GM23338 (cell line): Measurements from ENCODE around the gene CDV3. TPM values are rescaled to one million over a fixed set of nuclear protein-coding genes. Genes with fewer than 3 reads are reported as not detected.

Source experiments
- ATAC-seq: fragments of 200-7000 bp; cut with Tn5 transposase; 3 replicates; pipeline ENCODE4 v1.9.1; 2020
- DNase-seq: peaks from one replicate; pipeline ENCODE4 v3.0.0-alpha.2; 2015; ENCODE audit warnings: low spot score
- H2AFZ ChIP-seq: fragments of 200-600 bp; sonication (generic); 2 replicates; pipeline ENCODE4 v1.8.0; 2016; ENCODE audit warnings: antibody characterized with exemption, mild to moderate bottlenecking, moderate library complexity
- H3F3A ChIP-seq: fragments of 200-600 bp; sonication (generic); replicated peaks from 2 replicates; pipeline ENCODE4 v1.8.0; 2017; ENCODE audit warnings: antibody characterized with exemption, mixed run types, low read depth
- H3K27ac ChIP-seq: fragments of 200-600 bp; sonication (generic); 2 replicates; pipeline ENCODE4 v1.6.1; 2016; ENCODE audit warnings: low read depth
- H3K27me3 ChIP-seq: fragments of 200-600 bp; sonication (generic); 2 replicates; pipeline ENCODE4 v1.8.0; 2016; ENCODE audit warnings: mild to moderate bottlenecking, mixed run types, moderate library complexity; ENCODE audit not compliant: insufficient read depth
- H3K36me3 ChIP-seq: fragments of 200-600 bp; sonication (generic); 2 replicates; pipeline ENCODE4 v1.8.0; 2016; ENCODE audit warnings: mild to moderate bottlenecking; ENCODE audit not compliant: insufficient read depth
- H3K4me1 ChIP-seq: fragments of 200-600 bp; sonication (generic); 2 replicates; pipeline ENCODE4 v1.8.0; 2016; ENCODE audit warnings: mild to moderate bottlenecking, moderate library complexity; ENCODE audit not compliant: insufficient read depth
- H3K4me2 ChIP-seq: fragments of 200-600 bp; sonication (generic); 2 replicates; pipeline ENCODE4 v1.7.1; 2017; ENCODE audit warnings: mixed run types
- H3K4me3 ChIP-seq: fragments of 200-600 bp; sonication (generic); 2 replicates; pipeline ENCODE4 v1.6.1; 2016; ENCODE audit warnings: mixed run types
- H3K79me2 ChIP-seq: fragments of 200-600 bp; sonication (generic); replicated peaks from 2 replicates; pipeline ENCODE4 v1.8.0; 2017; ENCODE audit warnings: mild to moderate bottlenecking; ENCODE audit not compliant: insufficient read depth
- H3K9me2 ChIP-seq: fragments of 200-600 bp; sonication (generic); 2 replicates; pipeline ENCODE4 v1.8.0; 2017; ENCODE audit not compliant: insufficient read depth
- H4K20me1 ChIP-seq: fragments of 200-600 bp; sonication (generic); replicated peaks from 2 replicates; pipeline ENCODE4 v1.8.0; 2017; ENCODE audit warnings: mild to moderate bottlenecking; ENCODE audit not compliant: insufficient read depth
- H3K27ac Mint-ChIP-seq: 2 replicates; pipeline ENCODE4 v1.8.0; 2020; ENCODE audit warnings: inconsistent platforms, mild to moderate bottlenecking, moderate library complexity, mixed read lengths
- H3K27me3 Mint-ChIP-seq: 3 replicates; pipeline ENCODE4 v1.8.0; 2022; ENCODE audit warnings: low read depth, mild to moderate bottlenecking, moderate library complexity, mixed read lengths, inconsistent platforms; ENCODE audit not compliant: insufficient read depth, poor library complexity
- H3K36me3 Mint-ChIP-seq: 3 replicates; pipeline ENCODE4 v1.8.0; 2021; ENCODE audit warnings: low read depth, mild to moderate bottlenecking, inconsistent platforms, moderate library complexity, mixed read lengths
- H3K4me1 Mint-ChIP-seq: 3 replicates; pipeline ENCODE4 v1.8.0; 2020; ENCODE audit warnings: mild to moderate bottlenecking, inconsistent platforms, mixed read lengths
- H3K4me3 Mint-ChIP-seq: 3 replicates; pipeline ENCODE4 v1.8.0; 2021; ENCODE audit warnings: moderate library complexity, mild to moderate bottlenecking, inconsistent platforms, mixed read lengths
- H3K9me3 Mint-ChIP-seq: 3 replicates; pipeline ENCODE4 v1.8.0; 2020; ENCODE audit warnings: moderate library complexity, mild to moderate bottlenecking, inconsistent platforms, mixed read lengths
- CREB1 ChIP-seq: fragments of 250-450 bp; sonication (Bioruptor Pico); IDR thresholded peaks from 2 replicates; pipeline ENCODE4 v1.5.0; 2020; ENCODE audit warnings: low read depth, mild to moderate bottlenecking, moderate library complexity
- EZH2 ChIP-seq: fragments of 200-600 bp; sonication (generic); IDR thresholded peaks from one replicate; pipeline ENCODE4 v1.8.0; 2017; ENCODE audit warnings: antibody characterized with exemption, mild to moderate bottlenecking, low read depth; ENCODE audit not compliant: unreplicated experiment
- EZH2phosphoT487 ChIP-seq: fragments of 200-600 bp; sonication (generic); IDR thresholded peaks from one replicate; pipeline ENCODE4 v1.8.1; 2018; ENCODE audit warnings: antibody characterized with exemption; ENCODE audit not compliant: unreplicated experiment
- JUNB ChIP-seq: IDR thresholded peaks from one replicate; pipeline ENCODE4 v1.6.1; 2016; ENCODE audit warnings: antibody characterized with exemption; ENCODE audit not compliant: unreplicated experiment
- NANOG ChIP-seq: IDR thresholded peaks from 2 replicates; pipeline ENCODE4 v1.6.1; 2016; ENCODE audit warnings: antibody characterized with exemption, borderline replicate concordance
- POLR2AphosphoS5 ChIP-seq: IDR thresholded peaks from 2 replicates; pipeline ENCODE4 v1.6.1; 2016; ENCODE audit warnings: antibody characterized with exemption, low read depth
- ZNF114 ChIP-seq: fragments of 250-450 bp; sonication (Bioruptor Pico); IDR thresholded peaks from 2 replicates; pipeline ENCODE4 v1.5.0; 2020; ENCODE audit warnings: mild to moderate bottlenecking, moderate library complexity
- ZNF331 ChIP-seq: fragments of 250-450 bp; sonication (Bioruptor Pico); IDR thresholded peaks from 2 replicates; pipeline ENCODE4 v1.5.0; 2020; ENCODE audit warnings: low read depth, mild to moderate bottlenecking, moderate library complexity
- polyA plus RNA-seq: library from polyadenylated mRNA; unstranded; fragments of >200 nt; fragmentation: Nextera tagmentation; extraction: Ambion mirVana; gene quantifications from 2 replicates; pipeline ENCODE4 v1.2.1, GENCODE V29; 2016
- total RNA-seq: library from RNA; depleted of rRNA; stranded (reverse); fragments of >200 nt; shearing (Covaris generic); gene quantifications from 2 replicates; pipeline ENCODE4 v1.2.3, GENCODE V29; 2014
- TF ChIP-seq, protein P1 (sequence below): IDR thresholded peaks from one replicate; pipeline ENCODE4 v1.6.1; 2018; ENCODE audit warnings: antibody characterized with exemption; ENCODE audit not compliant: unreplicated experiment
- TF ChIP-seq, protein P2 (sequence below): fragments of 250-450 bp; sonication (Bioruptor Pico); IDR thresholded peaks from 2 replicates; pipeline ENCODE4 v1.5.0; 2020; ENCODE audit warnings: mild to moderate bottlenecking, moderate library complexity
- TF ChIP-seq, protein P3 (sequence below): IDR thresholded peaks from 2 replicates; pipeline ENCODE4 v1.6.1; 2016; ENCODE audit warnings: antibody characterized with exemption
- TF ChIP-seq, protein P4 (sequence below), 2 experiments: fragments of 200-600 bp in 1 of 2; sonication (generic) in 1 of 2; conservative IDR thresholded peaks; 2 replicates each; pipeline versions ENCODE4 v1.5.1 to v1.6.1; 2016 to 2017; ENCODE audit warnings: antibody characterized with exemption in 2 of 2, low read depth in 2 of 2, mild to moderate bottlenecking in 2 of 2, moderate library complexity in 1 of 2

CDV3 gene
- total and polyA plus RNA-seq, 2 experiments from 2014 or later, result 36.6 to 119 TPM

DNA sequence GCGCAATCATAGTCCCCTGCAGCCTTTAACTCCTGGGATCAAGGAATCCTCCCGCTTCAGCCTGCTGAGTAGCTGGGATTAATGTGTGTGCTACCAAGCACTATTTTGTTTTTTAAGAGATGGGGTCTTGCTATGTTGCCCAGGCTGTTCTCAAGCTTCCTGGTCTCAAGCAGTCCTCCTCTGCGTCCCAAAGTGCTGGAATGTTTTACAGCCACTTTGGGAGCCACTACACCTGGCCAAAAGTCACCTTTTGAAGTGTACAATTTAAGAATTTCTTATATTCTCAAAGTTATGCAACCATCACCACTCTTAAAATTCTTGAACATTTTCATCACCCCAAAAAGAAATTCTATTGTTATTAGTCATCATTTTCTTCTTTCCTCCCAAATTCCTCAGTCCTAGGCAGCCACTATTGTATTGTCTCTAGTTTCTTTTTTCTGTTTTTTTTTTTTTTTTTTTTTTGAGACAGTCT lies 17.8 kb downstream of the CDV3 start:
- Histone ChIP-seq H3K4me2 (no peak overlapping the region), H3K27me3 (no peaks in the 10 kb centered on the region), H2AFZ (no peak overlapping the region), H3K36me3 (peaks cover 29% of the 10 kb centered on the region), H4K20me1 (peaks cover 13% of the 10 kb centered on the region), H3K4me1 (no peaks in the 10 kb centered on the region), H3K4me3 (no peak overlapping the region), H3F3A (no peaks in the 10 kb centered on the region; the same call in 1 of the 2 replicates), H3K79me2 (no peaks in the 10 kb centered on the region; the same call in 1 of the 2 replicates), H3K27ac (no peak overlapping the region), H3K9me2 (no peaks in the 10 kb centered on the region)
- DNase-seq, result no peak
- Mint-ChIP-seq H3K27me3 (peaks cover 3% of the 10 kb centered on the region), H3K9me3 (no peaks in the 10 kb centered on the region), H3K4me1 (no peaks in the 10 kb centered on the region), H3K36me3 (peaks cover 33% of the 10 kb centered on the region), H3K4me3 (no peak overlapping the region), H3K27ac (no peak overlapping the region)
- ATAC-seq, result no peak
- no peak for TF ChIP-seq ZNF331 (CRISPR knock-in tag)
- no peak for TF ChIP-seq JUNB
- no peak for TF ChIP-seq EZH2
- TF ChIP-seq, protein P1, sequence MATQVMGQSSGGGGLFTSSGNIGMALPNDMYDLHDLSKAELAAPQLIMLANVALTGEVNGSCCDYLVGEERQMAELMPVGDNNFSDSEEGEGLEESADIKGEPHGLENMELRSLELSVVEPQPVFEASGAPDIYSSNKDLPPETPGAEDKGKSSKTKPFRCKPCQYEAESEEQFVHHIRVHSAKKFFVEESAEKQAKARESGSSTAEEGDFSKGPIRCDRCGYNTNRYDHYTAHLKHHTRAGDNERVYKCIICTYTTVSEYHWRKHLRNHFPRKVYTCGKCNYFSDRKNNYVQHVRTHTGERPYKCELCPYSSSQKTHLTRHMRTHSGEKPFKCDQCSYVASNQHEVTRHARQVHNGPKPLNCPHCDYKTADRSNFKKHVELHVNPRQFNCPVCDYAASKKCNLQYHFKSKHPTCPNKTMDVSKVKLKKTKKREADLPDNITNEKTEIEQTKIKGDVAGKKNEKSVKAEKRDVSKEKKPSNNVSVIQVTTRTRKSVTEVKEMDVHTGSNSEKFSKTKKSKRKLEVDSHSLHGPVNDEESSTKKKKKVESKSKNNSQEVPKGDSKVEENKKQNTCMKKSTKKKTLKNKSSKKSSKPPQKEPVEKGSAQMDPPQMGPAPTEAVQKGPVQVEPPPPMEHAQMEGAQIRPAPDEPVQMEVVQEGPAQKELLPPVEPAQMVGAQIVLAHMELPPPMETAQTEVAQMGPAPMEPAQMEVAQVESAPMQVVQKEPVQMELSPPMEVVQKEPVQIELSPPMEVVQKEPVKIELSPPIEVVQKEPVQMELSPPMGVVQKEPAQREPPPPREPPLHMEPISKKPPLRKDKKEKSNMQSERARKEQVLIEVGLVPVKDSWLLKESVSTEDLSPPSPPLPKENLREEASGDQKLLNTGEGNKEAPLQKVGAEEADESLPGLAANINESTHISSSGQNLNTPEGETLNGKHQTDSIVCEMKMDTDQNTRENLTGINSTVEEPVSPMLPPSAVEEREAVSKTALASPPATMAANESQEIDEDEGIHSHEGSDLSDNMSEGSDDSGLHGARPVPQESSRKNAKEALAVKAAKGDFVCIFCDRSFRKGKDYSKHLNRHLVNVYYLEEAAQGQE, result no peak
- TF ChIP-seq NANOG, result no peak
- no peak for TF ChIP-seq ZNF114 (CRISPR knock-in tag)
- no peak for TF ChIP-seq EZH2phosphoT487
- no peak for TF ChIP-seq POLR2AphosphoS5
- TF ChIP-seq, protein P2, sequence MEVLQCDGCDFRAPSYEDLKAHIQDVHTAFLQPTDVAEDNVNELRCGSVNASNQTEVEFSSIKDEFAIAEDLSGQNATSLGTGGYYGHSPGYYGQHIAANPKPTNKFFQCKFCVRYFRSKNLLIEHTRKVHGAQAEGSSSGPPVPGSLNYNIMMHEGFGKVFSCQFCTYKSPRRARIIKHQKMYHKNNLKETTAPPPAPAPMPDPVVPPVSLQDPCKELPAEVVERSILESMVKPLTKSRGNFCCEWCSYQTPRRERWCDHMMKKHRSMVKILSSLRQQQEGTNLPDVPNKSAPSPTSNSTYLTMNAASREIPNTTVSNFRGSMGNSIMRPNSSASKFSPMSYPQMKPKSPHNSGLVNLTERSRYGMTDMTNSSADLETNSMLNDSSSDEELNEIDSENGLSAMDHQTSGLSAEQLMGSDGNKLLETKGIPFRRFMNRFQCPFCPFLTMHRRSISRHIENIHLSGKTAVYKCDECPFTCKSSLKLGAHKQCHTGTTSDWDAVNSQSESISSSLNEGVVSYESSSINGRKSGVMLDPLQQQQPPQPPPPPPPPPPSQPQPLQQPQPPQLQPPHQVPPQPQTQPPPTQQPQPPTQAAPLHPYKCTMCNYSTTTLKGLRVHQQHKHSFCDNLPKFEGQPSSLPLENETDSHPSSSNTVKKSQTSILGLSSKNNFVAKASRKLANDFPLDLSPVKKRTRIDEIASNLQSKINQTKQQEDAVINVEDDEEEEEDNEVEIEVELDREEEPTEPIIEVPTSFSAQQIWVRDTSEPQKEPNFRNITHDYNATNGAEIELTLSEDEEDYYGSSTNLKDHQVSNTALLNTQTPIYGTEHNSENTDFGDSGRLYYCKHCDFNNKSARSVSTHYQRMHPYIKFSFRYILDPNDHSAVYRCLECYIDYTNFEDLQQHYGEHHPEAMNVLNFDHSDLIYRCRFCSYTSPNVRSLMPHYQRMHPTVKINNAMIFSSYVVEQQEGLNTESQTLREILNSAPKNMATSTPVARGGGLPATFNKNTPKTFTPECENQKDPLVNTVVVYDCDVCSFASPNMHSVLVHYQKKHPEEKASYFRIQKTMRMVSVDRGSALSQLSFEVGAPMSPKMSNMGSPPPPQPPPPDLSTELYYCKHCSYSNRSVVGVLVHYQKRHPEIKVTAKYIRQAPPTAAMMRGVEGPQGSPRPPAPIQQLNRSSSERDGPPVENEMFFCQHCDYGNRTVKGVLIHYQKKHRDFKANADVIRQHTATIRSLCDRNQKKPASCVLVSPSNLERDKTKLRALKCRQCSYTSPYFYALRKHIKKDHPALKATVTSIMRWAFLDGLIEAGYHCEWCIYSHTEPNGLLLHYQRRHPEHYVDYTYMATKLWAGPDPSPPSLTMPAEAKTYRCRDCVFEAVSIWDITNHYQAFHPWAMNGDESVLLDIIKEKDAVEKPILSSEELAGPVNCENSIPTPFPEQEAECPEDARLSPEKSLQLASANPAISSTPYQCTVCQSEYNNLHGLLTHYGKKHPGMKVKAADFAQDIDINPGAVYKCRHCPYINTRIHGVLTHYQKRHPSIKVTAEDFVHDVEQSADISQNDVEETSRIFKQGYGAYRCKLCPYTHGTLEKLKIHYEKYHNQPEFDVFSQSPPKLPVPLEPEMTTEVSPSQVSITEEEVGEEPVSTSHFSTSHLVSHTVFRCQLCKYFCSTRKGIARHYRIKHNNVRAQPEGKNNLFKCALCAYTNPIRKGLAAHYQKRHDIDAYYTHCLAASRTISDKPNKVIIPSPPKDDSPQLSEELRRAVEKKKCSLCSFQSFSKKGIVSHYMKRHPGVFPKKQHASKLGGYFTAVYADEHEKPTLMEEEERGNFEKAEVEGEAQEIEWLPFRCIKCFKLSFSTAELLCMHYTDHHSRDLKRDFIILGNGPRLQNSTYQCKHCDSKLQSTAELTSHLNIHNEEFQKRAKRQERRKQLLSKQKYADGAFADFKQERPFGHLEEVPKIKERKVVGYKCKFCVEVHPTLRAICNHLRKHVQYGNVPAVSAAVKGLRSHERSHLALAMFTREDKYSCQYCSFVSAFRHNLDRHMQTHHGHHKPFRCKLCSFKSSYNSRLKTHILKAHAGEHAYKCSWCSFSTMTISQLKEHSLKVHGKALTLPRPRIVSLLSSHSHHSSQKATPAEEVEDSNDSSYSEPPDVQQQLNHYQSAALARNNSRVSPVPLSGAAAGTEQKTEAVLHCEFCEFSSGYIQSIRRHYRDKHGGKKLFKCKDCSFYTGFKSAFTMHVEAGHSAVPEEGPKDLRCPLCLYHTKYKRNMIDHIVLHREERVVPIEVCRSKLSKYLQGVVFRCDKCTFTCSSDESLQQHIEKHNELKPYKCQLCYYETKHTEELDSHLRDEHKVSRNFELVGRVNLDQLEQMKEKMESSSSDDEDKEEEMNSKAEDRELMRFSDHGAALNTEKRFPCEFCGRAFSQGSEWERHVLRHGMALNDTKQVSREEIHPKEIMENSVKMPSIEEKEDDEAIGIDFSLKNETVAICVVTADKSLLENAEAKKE, result no peak
- TF ChIP-seq CREB1 (CRISPR knock-in tag), result no peak
- TF ChIP-seq, protein P3, sequence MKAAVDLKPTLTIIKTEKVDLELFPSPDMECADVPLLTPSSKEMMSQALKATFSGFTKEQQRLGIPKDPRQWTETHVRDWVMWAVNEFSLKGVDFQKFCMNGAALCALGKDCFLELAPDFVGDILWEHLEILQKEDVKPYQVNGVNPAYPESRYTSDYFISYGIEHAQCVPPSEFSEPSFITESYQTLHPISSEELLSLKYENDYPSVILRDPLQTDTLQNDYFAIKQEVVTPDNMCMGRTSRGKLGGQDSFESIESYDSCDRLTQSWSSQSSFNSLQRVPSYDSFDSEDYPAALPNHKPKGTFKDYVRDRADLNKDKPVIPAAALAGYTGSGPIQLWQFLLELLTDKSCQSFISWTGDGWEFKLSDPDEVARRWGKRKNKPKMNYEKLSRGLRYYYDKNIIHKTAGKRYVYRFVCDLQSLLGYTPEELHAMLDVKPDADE, result no peak
- TF ChIP-seq, protein P4, sequence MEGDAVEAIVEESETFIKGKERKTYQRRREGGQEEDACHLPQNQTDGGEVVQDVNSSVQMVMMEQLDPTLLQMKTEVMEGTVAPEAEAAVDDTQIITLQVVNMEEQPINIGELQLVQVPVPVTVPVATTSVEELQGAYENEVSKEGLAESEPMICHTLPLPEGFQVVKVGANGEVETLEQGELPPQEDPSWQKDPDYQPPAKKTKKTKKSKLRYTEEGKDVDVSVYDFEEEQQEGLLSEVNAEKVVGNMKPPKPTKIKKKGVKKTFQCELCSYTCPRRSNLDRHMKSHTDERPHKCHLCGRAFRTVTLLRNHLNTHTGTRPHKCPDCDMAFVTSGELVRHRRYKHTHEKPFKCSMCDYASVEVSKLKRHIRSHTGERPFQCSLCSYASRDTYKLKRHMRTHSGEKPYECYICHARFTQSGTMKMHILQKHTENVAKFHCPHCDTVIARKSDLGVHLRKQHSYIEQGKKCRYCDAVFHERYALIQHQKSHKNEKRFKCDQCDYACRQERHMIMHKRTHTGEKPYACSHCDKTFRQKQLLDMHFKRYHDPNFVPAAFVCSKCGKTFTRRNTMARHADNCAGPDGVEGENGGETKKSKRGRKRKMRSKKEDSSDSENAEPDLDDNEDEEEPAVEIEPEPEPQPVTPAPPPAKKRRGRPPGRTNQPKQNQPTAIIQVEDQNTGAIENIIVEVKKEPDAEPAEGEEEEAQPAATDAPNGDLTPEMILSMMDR (conservative IDR thresholded peaks at IDR 0.05; ENCODE audit: low read depth in 2 of 2), result no peak
